ENCODE results near the gene SIL1.

Gene SIL1

GRCh38 chr5:138903130-138903775 lies 294.9 kb downstream of the SIL1 start:
- no peak for DNase-seq

GRCh38 chr5:138901716-138902115 lies 296.5 kb downstream of the SIL1 start:
- no peak for DNase-seq

GRCh38 chr5:138900281-138900965 lies 297.7 kb downstream of the SIL1 start:
- DNase-seq, result no peak

GRCh38 chr5:138898742-138899141 lies 299.4 kb downstream of the SIL1 start:
- DNase-seq, result no peak

GRCh38 chr5:138898299-138898698 lies 299.9 kb downstream of the SIL1 start:
- DNase-seq, result no peak

All from stimulated activated CD4-positive, alpha-beta T cell treated with anti-CD3 and anti-CD28 coated beads, Interleukin-4, amount 100 ng/mL, for 4 hours (primary cell).